Measurements from ENCODE around the gene FGFBP2.

Gene FGFBP2, protein sequence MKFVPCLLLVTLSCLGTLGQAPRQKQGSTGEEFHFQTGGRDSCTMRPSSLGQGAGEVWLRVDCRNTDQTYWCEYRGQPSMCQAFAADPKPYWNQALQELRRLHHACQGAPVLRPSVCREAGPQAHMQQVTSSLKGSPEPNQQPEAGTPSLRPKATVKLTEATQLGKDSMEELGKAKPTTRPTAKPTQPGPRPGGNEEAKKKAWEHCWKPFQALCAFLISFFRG

DNA sequence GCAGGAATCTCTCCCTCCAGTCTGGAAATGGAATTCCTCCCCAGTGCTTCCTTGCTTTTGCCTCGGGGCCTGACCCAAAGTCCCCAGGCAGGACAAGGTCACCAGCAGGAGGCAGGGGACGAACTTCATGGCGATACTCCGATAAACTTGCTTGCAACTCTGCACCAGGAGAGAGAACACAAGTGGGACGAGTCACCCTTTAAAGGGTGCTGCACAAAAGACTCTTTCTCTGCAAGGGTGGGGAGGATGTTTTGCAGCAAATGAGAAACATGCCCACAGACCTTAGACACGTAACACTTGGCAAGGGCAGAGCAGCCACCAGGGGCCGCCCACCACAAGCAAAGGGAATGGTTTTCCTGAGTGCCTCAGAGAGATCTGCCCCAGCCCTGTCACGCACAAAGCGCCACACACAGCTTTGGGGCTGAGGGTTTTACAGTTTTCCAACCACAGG, at the start of gene FGFBP2:
Gene FGFBP2, minus strand, starts transcription at position 175 of the 451 bp plus-strand sequence. Its CDS starts 46 bp downstream, at position 129.
- peak; percentile 57 to 60 for DNase-seq (ENCODE audit: low read depth in 2 of 2)

DNA sequence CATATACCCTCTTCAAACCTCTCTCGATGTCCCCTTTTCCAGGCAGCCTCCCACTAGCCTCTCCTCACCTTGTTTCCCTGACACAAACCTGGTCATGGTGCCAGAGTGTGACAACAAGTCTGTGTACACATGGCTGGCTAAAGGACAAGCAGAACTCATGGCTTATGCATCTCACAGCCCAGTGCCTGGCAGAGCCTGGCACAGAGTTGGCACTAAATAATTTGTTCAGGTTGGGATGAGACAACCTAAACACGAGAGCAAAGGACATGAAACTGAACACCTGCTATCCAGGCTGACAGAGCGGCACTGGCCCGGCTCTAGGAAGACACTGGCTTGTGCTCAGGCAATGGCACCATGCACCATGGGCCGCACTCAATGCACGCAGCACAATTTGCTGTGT, 48.2 kb upstream of the FGFBP2 start:
- DNase-seq (ENCODE audit: low read depth in 2 of 2) = no peak

DNA sequence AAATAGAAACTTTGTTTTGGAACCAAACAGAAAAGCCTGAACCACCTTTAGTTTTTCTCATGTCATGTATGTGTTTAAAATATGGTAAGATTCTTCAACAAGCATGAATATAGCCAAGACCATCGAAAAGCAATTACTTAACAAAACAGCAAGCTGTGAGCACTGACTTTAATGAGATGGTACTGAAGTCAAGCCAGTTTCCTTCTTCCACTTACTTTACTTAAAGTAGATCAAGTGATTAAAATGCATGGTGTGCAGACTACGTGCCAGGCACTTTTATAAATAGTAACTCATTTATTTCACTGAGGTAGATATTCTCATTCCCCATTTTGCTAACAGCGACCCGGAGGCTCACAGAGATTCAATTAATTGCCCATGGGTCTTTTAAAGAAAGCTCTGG, 46.2 kb upstream of the FGFBP2 start:
- no peak for DNase-seq (ENCODE audit: low read depth in 2 of 2)

DNA sequence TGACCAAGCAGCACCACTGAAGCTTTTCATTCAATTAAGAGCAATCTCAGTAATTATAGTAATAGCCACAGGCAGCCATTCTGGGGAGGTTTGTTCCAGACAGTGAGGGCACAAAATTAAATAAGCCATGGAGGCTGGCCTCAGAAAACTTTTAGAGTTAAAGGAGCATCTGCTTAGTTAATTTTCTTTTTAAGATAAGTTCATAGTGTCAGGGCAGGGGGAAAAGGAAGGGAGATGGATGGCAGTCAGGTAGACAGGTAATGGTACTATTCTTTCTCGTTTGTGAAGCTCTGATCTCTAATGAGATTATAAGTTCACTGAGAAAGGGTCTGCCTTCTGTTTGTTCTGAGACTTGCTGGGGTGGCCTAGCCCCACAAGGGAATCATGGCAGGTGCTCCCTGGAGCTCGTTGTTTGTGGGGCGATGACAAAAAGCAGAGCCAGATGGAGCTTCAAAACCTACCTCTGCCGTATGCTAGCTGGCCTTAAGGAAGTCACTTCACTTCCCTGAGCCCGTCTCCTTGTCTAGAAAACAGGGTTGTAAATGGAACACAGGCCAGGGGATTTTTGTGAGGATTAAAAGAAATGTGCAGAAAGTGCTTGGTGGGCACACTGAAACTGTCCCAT, 44.6 kb upstream of the FGFBP2 start:
- DNase-seq (ENCODE audit: low read depth in 2 of 2) = no peak

DNA sequence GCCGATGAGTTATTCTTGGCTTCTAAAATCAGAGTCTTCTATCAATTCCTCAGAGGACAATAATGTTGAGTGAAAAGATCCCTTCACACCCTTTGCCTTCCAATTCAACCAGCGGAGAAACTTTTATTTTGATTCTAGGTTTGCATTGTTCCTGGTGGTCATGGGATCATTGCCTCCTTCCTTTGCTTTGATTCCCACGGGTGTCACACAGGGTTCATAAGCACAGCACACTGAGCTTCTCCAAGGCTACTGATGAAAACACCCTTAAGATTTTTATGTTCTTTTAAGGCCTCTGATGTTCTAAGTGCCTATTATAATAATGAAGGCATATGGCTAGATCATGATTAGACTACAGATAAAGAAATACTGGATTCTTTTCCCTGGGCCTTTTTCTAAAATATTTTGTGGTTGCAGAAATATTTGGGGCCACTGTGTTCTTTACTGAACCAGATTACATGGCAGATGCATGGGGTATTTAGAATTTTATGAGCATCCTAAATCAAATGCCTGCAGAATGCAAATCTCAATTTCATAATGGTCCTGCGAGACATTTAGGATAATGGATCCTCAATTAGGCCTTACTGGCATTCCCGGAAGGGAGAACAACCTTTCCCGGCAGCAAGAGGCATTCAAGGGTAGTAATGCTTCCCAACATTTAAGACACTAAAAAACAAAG, 43.9 kb upstream of the FGFBP2 start:
- DNase-seq (ENCODE audit: low read depth in 2 of 2) = no peak

DNA sequence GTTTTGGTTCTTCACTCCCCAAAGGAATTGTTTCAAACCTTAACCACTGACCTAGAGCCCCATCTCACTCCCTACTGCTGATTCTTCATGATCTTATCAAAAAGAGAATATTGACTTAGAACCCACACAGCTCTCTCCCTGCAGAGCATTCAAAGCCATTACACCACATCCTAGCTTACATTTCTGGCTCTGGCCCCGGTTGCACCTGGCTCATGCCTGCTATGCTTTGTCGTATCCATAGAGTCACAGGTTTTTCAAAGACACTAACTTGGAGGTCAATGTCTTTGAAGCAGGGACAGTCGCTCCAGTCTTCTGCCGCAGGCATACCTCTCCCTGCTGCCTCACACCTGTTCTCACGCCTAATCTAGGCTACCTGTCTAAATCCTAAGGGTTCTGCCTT, 42.7 kb upstream of the FGFBP2 start:
- no peak for DNase-seq (ENCODE audit: low read depth in 2 of 2)

DNA sequence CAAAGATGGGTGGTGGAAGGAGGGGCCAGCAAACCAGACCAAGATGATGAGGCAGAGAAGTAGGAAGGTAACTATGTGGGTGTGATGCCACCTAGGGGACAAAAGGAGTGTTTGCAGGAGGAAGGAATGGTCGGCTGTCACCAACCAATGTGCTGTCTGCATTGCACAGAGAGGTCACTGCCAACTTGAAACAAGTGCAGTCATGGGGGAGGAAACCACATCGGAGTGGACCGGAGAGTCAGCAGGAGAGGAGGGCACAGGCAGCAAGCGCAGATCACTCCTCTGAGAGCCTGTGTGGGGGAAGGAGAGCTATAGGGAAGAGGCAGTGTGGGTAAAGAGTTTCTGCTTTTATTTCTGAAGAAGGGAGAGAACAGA, 38.5 kb upstream of the FGFBP2 start:
- peak in 1 of 2 donors; percentile 25 for DNase-seq (ENCODE audit: low read depth in 2 of 2)

DNA sequence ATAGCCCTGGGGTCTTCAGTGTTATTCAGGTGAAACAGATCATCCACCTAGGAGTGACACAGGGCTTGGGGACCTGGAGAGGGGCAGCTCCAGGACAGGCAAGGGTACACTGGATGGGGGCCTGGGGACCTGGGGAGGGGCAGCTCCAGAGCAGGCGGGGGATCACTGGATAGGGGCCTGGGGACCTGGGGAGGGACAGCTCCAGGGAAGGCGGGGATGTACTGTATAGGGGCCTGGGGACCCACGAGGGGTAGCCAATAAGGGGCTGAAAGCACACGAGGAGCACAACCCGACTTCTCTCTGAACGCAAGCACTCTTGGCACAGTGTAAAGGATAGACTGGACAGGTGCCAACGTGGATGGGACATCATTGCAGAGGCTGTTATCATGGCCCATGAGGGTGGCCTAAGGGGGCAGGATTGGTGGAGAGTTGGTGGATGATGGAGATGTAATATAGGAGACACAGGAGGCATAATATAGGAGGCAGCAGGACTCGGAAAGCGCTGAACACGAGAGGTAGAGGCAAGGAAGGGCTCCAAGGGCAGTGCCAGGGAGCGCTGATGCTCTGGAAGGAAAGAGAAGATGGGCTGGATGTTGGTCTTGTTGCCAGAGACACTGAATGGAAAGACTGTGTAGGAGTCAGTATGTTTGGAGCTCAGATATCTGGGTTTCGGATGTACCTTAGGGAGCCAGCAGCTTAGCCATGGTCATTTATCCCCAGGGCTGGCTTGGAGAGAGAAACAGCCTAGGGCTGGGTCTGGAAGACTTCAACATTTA, 37.9 kb upstream of the FGFBP2 start:
- no peak for DNase-seq (ENCODE audit: low read depth in 2 of 2)

DNA sequence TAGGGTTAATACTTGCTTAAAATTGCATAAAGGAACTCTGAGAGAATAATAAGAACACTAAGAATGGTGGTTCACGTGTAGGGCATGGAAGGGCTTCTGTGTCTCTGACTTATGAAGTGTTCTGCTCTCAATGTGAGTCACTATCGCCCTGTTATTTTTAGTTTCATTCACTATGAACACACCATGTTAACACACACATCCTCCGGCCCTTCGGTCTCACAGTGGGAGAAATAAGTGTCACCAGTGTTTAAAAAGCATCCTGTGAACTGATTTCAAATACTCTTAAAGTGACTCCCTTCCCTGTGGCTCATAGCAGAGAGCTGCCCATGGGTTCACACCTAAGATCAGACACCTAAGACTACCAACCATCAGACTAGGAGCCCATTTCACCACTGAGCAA, 33.8 kb upstream of the FGFBP2 start:
- no peak for DNase-seq (ENCODE audit: low read depth in 2 of 2)

DNA sequence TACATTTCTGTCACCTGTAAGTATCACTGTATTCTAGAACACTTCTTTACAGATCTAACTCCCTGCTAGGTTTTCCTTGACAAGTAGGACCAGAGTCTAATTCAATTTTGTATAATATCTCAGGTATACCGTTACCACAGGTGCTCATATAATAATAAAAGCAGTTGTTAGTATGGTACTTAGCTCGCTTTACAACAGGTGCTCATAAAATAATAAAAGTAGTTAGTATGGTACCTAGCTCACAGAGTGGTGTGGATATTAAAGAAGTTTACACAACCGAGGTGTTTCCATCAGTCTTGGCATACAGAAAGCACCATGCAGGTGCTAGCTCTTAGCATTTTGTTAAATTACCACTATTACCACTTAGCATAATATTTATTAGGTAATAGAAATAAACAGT, 32.9 kb upstream of the FGFBP2 start:
- DNase-seq (ENCODE audit: low read depth in 2 of 2) = no peak

DNA sequence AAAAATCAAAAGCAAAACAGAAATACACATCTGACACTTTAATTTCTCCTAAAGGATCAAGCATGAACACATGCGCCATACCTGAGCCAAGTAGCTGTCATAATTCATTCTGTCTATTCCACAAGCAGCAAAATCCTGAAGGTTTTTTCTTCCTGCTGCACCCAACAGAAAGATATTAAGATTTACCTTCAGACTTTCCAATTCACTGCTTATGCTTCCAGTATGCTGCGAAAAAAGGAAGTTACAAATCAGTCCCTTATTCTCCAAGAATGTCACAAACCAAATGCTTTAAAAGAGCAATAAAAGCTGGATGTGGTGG, 29.2 kb upstream of the FGFBP2 start:
- DNase-seq (ENCODE audit: low read depth in 2 of 2) = no peak

DNA sequence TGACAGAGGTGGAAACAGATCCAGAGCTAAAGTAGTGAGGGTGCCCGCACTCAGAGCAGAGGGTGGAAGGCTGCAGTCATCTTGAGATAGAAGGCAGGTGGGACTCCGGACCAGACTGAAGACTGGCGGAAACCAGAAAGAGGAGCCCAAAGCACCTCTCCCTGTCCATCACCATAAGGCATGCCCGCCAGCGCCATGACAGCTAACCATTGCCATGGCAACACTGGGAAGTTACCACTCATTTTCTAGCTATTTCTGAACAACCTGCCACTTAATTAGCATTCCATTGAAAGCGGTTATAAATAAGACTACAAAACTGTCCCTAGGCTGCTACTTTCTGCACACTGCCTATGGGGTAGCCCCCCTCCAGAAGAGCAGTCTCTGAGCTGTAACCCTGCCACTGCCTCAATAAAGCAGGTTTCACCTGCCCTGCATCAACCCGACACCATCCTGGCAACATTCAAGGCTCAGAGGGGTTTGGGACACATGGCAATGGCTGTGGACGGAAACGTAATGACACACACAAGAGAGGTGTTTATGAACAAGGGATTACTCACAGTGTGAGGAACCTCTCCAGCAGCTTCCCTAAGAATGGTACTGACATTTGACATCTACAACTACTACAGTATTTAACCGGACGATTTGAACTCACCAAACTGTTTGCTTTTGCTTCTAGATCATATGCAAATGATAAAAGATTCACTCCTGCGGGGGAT, 27.8 kb upstream of the FGFBP2 start:
- no peak for DNase-seq (ENCODE audit: low read depth in 2 of 2)

DNA sequence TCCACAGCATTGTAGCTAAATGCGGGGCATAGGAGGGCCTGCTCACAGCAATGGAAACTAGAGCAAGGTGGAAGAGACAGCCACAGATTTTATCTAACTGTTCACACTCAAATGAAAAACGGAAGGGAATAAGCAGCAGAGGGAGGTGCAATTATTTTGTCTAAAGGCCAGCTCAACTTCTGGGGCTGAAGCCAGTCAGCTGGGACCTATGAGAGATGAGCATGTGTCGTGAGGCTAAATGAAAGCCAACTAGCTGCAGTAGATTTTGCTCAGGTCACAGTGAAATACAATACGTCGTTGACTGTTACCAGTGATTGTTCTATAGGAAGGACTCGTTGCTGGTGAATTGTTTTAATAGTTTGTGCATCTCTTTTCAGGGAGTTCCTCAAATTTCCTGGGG, 26.4 kb upstream of the FGFBP2 start:
- DNase-seq (ENCODE audit: low read depth in 2 of 2) = no peak

DNA sequence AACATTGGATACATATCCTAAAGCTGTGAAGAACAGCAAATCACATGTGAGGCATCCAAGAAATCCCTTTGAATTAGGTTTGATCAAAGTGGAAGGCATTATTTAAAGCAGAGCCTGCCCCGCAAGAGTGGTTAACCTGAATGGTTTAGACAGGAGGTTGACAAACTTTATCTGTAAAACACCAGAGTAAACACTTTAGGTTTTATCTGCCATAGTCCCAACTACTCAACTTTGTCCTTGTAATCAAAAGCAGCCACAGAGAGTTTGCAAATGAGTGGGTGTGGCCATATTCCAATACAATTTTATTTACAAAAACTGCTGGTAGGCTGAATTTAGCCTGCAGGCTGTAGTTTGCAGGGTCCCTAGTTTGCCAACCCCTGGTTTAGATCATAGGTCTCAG, 25.2 kb upstream of the FGFBP2 start:
- DNase-seq (ENCODE audit: low read depth in 2 of 2) = no peak

DNA sequence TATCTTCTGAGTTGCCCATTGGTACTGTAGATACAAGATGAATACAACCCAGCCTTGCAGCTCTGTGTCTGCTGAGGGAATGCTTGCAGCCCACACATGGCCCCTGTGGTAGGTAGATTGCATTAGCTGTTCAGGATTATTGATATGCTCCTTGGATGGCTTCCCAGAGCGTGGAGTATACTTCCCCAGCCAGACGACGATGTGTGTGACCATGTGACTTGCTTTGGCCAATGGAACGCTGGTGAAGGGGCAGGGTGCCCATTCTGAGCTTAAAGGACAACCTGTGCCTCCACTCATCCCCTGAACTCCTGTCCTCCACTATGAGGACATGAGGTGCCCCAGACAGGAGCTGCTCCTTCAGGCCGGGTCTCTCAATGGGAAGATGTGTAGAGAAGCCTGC, 23.9 kb upstream of the FGFBP2 start:
- DNase-seq (ENCODE audit: low read depth in 2 of 2) = no peak

DNA sequence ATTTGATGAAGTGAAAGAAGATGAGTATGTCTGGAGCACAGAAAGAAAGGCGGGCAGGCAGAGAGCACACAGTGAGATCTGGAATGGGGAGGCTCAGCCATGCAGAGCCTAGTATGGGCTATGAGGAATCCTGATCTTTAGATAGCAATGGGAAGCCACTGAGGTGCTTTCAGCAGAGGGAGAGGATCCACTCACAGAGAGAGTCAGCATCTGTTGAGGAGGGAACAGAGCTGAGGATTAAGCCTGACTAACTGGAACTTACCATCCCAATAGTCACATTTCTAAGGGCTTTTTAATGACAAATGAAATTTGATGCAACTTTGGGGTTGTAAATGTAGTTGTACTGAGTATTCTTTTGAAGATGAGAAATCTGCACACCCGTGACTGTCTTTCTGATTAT, 20.6 kb upstream of the FGFBP2 start:
- no peak for DNase-seq (ENCODE audit: low read depth in 2 of 2)

DNA sequence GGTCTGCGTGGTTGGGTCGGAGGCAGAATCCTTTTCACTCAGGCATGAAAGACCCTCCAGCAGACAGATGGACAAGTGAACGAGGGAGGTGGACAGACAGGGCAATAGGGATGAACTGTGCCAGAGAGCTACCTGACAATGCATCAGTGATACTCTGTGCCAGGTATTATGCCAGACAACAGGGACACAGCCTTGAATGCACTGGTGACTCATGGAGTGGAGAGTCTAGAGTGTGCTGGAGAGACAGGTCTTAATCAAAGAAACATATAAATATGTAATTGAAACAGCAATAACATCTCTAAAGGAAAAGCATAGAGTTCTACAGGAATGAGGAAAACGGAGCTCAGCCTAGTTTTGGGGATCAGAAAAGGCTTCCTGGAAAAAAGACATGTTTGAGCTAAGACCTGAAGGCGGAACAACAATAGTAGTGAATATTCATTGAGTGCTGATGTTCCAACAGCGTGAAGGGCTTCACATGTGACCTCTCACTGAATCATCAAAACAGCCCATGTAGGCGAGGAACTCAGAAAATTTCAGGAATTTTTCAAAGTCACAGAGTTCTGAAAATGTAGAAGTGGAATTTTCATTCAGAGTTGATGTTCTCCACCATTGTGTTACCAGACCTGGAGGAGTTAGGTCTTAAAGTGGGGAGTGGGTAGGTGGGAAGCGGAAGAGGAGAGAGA, 20.0 kb upstream of the FGFBP2 start:
- DNase-seq (ENCODE audit: low read depth in 2 of 2) = no peak

DNA sequence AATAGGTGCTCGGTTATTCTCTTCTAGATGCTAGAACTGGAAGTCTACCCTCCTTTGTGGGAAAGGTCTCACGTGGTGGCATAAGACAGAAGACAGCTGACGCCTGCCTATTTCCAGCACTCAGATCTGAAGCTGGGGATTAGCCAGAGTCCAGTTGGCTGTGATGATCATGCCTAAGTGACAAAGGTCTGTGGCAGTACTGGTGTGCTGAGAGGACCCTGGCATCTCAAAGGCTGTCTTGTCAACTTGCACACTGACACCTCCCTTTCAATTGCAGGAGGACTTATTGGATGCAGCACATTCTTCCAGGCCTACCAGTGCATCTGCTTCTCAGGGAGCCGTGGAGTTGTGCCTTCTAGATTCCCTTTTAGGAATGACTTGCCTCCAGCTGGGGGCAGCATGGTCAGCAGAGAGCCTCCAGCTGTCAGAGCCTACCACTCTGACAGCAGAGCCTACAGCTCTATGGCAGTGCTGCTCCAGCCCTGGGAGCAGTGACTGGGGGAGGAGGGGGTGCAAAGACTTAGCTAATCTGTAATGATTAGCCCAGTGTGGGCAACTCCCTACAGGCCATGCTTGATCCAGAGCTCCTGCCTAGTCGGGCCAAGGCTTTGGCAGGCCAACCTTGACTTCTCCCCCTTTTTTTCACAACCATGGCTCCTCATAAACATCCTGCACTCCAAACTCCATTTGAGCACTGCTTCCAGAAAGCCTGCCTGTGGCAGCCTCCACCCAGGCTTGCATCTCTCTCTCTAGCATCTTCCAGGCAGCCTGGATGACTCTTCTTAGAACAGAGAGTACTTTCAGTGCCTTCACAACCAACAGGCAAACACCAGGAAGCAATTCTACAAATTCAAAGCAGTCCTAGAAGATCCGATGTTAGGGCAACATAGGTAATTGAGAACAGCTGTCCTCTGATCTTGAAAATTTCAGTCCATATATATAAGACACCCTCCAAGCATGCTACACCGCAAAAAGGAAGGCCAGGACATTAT, 13.8 kb upstream of the FGFBP2 start:
- DNase-seq (ENCODE audit: low read depth in 2 of 2) = no peak

DNA sequence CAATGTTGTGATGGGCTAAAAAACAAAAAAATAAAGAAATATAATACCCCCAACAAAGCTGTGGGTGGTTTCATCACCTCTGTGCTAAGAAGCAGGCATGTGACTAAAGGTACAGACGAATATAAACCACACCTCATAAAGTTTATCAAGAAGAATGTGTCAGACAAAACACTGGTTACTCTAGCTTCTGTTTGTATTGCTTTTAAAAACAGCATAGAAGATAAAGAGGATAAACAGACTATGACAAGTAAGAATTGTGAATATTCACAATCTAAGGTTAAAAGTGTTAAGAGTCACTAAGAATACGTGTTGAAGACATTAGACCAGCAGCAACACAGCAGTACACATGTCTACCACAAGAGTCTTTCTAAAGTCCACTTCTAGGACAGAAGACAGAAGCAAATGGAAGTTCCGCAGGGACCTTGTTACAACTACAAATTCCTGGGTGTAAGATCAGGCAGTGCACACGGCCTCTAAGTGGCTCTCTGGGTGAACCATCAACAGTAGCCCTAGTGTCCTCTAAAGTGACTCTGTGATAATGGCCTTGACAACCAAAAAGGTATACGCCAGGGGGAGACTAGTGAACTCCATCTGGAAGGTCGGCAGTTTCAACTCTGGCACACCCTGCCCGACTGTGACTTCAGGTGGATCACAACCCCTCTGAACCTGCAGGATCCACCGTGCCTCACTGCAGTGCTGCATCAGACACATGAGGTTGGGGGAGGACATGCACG, 8.3 kb upstream of the FGFBP2 start:
- no peak for DNase-seq (ENCODE audit: low read depth in 2 of 2)
